Stimulated activated CD4-positive, alpha-beta T cell treated with anti-CD3 and anti-CD28 coated beads, Interleukin-2, amount 100 ng/mL, for 48 hours (primary cell): Measurements from ENCODE around the gene ASIC2.

ENCODE experiments used
- DNase-seq, 2 donors: peaks; one replicate each; pipeline ENCODE4 v3.0.0-alpha.2; 2020

The ASIC2 gene

DNA sequence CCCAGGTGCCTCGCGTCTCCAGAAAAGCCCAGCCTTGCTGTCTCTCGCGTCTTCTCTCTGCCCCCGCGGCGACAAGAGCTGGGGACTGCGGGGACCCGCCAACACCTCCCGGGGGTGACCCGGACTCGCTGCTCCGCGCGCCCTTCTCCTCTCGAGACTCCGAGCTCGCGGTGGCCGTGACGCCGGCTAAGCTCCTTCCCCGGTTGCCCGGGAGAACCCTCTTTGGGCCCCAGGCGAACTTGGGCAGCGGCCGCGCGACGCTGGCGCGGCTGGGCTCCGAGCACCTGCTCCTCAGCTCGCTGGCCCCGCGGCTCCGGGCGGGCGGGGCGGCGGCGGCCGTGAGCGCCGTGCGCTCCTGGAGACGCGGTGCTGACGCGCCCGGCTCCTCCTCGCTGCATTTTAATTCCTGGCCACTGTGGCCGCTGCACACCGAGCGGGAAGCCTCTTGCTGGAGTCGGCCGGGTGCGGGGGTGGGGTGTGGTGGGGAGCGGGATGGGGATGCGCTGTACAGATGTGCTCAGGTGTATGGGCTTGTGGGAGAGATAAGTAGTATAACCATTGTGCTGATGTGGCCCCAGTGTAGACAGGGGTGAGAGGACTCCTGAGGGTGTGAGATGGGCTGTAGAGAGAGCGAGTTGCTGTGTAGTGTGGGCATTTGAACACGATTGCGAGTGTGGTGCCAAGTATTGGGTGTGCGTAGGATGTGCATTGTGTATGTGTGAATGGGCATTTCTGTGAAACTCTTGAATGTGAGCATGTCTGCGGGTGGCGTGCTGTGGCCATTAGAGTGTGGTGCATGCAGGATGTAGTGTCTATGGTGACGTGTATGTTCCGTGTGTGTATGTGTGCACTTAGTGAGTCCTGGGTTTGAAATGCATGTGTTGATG lies at the start of gene ASIC2:
Gene ASIC2, minus strand, starts transcription at position 315 of the 887 bp plus-strand sequence.
- DNase-seq: no peak

DNA sequence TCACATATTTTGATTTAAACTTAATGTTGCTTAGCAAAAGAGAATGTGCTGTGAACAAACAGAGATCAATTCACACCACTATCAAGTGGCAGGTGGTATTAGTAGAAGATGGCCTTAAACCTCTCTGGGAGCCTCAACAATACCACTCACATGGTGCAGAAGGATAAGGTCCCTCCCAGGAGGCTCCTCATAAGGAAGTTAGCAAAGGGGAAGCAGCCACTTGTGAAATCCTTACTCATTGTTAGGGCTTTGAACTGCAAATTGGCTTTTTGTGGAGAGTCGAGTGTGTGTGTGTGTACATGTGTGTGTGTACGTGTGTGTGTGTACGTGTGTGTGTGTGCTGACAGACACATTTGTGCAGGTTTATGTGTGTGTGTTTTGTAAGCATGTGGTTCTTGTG lies 48.9 kb upstream of the ASIC2 start:
- DNase-seq: no peak

DNA sequence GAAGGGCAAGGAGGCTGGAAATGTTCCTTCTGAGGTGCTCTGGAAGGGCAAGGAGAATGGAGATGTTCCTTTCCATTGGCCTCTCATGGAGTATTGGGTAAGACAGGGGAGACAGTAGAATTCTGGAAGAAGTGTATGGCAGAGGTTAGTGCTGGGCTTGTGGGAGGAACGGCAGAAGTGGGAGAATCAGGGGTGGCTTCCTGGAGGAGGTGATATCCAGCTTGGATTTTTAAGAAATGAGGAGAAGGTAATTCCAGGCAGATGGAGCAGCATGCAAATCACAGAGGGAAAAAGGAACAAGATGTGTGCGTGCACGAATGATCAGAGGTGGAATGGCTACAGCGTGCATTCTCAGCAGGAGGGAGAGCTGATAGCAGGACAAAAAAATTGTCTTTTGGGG lies 45.1 kb upstream of the ASIC2 start:
- DNase-seq: no peak

DNA sequence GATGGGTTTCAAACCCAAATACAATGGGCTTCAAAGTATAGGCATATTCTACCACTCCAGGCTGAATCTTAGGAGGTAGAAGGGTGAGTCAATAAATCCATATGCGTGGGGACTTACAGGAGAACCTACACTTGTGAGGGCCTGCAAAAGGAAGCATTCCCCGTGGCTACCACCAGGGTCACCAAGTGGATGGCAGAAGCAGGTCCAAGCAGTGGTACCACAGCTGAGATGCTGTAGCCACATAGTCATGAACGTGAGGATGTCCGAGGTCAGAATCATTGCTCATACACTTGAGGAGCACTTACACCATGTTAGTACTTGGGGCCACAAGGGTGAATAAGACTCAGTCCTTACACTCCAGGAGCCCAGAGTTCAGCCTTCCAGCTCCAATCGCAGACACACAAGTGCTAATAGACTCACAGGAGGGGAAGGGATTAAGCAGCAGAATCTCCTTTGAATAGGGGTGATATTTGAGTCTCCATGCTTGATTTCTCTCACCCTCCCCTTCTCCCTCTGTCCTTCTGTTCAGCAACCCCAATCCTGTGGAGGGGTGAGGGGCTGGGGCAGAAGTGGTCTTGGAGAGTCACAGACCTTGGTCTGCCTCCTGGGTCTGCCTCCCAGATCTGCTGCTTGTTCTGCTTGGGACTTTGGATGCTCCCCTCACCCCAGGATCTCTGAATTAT lies 42.5 kb upstream of the ASIC2 start:
- DNase-seq: no peak

DNA sequence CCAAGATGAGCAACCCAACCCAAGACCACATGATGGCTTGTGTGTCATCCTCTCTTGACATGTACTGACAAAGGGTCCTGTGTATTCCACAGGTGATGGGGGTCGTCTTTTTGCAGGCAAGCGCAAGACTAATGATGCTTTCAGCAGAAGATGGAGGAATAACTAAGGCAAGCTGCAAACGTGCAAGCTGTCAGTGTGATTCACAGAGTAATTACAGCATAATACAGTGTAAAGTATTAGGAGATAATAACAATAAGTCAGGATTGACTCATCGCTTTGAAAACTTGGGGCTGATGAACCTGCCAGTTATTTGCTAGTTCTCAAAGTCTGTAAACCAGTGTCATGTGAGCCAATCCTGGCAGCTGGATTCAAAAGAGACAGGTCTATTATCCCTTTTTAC lies 41.6 kb upstream of the ASIC2 start:
- no peak for DNase-seq

DNA sequence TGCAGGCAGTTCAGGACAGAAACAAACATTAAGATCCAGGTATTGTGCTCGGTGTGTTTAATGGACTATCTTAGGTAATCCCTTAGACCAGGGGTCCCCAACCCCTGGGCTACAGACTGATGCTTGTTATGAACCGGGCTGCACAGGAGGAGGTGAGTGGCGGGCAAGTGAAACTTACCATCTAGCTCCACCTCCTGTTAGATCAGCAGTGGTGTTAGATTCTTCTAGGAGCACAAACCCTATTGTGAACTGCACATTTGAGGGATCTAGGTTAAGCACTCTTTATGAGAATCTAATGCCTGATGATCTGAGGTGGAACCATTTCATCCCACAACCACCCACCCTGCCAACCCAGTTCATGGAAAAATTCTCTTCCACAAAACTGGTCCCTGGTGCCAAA lies 37.8 kb upstream of the ASIC2 start:
- no peak for DNase-seq

DNA sequence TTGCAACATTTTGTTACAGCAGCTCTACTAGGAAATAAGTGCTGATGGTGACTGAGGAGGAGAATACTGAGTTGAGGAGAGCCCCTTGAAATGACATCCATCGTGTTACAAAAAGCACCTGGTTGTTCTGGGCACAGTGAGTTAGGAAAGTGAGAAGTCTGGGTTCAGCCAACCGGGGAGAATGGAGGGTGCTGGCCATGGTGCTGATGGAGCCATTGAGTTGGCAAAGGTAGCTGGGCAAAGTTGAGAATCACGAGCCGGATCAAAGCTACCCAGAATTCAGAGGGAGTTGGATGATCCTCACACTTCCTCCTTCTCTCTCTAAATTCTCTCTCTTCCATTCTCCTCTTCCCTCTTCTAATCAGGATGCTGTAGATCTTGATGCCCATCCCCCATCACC lies 35.0 kb upstream of the ASIC2 start:
- DNase-seq: no peak

DNA sequence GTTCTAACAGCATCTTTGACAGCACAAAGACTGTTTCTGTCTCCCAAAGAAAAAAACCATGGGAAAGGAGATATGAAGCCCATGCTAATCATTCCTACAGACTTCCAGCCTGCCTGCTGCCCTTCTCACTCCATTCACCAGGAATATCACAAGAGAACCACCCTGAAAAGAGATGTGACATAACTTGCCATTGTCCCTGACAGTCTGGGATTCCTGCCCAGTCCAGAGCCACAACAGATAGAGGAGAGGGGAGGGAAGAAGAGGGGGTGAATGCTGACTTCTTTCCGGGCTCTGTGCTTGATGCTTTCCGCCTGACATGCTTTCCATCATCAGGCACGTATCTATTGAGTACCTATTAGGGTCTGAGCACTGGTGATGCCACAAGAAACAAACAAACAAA lies 31.6 kb upstream of the ASIC2 start:
- no peak for DNase-seq

DNA sequence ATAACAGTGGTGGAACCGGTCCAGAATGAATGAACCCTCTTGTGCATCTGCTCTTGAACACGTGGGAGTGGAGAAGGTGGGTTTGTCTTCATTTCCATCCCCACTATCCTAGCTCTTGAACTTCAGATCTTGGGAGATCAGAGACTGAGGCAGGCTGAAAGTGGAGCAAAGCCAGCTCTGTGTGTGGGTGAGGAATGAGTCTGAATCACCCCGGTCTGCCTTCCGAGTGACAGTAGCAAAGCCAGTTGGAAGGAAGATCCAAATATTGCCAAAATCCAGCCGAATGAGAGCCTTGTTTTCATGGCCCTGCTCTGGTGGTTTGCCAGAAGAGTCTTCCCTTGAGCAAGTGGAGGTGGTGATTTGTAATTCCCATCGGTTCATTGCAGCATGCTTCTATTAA lies 29.0 kb upstream of the ASIC2 start:
- DNase-seq: no peak

DNA sequence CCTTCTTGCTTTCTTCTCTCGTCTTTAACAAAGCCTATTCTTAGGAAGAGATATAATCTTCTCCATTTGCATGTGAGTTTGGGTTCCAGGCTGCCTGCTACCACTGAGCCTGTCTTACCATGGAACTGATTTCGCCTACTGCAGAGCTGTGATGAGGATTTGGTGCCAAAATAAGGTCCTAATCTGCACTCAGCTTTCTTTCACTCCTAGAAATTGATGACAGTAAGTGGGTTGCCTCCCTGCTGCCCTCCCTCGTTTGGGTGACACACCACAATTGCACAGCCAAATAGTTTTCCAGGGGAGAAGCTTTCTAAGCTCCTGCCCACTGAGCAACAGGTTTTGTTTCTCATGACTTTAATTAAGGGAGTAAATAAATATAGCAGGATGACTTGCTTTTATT lies 25.1 kb upstream of the ASIC2 start:
- DNase-seq: no peak

DNA sequence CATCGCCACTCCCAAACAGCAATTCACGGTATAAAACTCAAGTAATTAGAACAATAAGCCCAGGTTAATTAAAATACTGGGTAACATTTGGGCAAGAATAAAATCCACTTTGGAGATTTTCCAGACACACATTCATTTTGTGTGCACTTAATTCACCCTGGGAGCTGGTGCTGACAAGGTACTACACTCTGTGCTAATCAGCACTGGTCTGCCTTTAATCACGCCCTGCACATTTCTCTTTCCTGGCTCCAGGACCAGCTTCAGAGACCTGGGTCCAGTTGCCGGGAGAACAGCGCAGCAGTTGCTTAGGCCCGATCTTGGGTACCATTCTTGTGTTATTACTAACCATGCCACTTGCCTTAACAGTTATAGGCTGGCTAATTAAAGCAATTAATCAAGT lies 23.7 kb upstream of the ASIC2 start:
- DNase-seq: no peak

DNA sequence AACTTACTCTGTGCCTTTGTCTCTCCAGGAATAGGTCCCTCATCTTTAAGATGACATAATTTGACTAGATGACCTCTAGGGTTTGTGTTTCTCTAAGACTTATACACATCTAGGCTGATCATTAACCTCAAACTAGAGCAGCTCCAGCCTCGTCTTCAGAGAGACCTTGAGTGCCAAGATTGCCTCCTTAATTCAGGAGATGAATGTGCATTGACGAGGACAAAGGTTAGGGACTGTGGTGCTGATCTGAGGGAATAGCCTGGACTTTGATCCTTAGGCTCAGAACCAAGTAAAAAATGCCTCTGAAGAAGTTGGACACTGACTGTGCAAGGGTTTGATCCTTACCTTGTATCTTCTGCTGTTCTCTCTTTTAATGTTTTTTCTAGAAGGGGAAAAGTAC lies 17.2 kb upstream of the ASIC2 start:
- no peak for DNase-seq

DNA sequence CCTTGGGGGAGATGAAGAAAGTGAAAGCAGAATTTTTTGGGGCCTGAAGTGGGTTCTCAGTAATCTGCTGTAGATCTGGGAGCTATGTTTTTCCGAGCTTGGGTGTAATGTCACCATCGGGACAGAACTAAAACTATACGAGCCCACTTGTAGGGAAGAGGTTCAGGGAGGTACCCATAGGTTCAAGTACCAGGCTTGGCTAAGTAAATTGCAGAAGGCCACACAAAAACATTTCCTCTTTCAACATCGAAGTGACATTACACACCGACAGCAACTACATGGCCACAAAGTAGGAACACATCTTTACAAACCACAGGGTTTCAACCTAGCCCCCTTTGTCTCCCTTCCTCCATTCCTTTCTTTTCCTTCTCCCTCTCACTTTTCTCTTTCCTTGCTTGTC lies 10.2 kb upstream of the ASIC2 start:
- DNase-seq: no peak

DNA sequence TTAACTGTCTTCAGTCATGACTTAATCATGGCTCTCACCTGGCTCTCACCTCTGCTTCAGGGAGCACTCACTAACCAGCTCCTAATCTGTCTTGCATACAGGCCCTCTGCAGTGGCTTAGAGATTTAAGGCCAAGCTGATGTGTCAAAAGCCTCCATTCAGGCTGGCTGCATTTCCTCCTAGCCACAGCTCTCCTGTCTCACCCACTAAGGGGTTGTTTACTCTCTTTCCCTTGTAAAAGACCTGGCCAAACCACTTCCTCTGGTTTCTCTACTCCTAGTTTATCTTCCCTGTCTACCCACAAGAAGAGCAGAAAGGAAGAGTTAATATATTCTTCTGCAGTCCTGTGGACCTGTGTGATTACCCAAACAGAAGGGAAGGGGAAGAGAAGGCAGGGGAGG lies 9.3 kb upstream of the ASIC2 start:
- DNase-seq: no peak

DNA sequence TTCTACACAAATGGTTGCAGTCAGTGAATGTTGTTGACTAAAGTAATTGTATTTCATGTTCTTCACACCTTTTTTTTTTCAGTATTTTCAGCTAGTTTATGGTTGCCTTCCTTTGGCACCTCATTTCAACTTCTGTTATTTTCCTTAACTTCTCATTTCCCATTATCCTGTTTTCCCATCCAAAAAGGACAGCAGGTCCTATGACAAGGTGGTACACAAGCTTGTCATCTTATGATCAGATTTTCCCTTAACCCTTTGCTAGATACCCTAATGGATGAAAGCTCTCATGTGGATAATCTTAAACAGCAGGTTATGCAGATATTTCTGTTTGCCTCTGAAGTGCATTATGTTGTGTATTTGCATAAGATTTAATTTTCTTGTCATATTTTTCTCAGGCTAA lies 7.1 kb upstream of the ASIC2 start:
- DNase-seq: no peak

DNA sequence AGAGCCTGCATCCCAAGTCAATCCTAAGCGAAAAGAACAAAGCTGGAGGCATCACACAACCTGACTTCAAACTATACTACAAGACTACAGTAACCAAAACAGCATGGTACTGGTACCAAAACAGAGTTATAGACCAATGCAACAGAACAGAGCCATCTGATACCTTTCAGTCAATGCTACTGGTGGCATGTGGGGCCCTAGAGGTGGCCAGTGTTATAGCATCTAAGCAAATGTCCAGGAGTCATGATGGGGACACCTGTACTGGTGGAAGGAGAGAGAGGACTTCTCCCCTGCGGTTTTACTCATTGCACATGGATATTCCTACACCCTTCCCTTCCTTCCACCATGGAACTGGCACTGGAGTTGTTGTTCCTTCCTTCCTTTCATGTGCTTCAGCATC lies 6.0 kb upstream of the ASIC2 start:
- DNase-seq: no peak

DNA sequence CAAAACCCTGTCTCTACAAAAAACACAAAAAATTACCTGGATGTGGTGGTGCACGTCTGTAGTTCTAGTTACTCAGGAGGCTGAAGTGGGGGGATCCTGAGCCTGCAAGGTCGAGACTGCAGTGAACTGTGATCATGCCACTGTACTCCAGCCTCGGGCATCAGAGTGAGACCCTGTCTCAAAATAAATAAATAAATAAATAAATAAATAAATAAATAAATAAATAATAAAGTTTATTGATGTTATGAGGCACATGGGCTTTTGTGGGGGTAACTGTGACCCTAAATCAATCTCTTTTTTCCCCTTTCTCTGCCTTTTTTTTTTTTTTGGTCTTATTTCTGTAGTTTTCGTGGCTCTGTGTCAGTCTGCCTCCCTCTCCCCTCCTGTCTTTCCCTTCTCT lies 4.5 kb upstream of the ASIC2 start:
- DNase-seq: no peak

DNA sequence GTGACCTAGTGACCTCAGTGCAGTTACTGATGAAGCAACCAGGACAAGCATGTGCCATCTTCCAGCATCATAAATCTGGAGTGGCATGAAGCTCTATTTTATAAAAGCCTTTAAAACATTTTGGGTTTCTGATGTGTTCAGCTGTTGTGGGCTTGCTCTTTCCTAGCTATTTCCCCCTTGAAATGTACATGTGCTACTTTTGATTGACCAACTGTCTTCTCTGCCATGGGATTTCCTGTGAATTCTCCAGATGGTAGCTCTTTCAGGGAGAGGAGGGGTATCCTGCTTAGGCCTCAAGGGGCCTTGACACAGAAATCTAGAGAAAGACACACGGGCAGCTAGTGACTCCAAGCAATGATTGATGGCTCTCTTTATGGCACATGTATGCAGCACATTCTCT lies 1.9 kb upstream of the ASIC2 start:
- DNase-seq: no peak

DNA sequence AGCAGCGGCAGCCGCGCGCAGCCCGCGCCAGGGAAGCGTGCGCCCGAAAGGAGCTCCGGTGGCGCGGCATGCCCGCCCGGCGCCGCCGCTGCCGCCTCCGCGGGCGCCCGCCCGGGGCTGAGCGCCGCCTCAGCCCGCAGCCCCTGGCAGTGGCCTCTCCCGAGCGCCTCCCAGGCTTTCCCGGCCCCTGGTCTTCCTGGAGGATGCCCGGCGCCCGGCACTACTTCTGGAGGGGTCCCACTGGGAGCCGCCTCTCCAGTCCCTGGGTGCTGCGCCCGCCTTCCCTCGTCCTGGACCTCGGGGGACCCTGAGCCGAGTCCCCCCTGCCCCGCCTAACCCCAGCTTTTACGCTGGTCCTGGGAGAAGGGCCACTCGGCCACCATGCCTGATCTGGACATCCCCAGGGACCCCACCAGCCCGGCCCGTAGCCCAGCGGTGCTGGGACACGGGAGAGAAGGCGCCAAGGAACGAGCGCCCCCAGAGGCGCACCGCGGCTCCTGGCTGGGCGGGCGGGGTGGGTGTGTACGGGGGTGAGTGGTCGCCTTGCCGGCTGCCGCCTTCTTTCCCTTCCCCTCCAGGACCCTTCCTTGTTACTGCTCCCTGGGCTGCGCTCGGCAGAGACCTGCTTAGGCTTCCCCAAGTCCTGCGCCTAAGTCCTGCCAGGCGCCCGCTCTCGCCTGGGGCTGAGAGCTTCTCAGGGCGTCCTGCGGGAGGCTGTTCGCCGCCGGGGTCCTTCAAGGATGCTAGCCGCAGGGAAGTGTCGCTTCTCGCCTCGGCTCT lies 704 bp downstream of the ASIC2 start:
- DNase-seq: no peak

DNA sequence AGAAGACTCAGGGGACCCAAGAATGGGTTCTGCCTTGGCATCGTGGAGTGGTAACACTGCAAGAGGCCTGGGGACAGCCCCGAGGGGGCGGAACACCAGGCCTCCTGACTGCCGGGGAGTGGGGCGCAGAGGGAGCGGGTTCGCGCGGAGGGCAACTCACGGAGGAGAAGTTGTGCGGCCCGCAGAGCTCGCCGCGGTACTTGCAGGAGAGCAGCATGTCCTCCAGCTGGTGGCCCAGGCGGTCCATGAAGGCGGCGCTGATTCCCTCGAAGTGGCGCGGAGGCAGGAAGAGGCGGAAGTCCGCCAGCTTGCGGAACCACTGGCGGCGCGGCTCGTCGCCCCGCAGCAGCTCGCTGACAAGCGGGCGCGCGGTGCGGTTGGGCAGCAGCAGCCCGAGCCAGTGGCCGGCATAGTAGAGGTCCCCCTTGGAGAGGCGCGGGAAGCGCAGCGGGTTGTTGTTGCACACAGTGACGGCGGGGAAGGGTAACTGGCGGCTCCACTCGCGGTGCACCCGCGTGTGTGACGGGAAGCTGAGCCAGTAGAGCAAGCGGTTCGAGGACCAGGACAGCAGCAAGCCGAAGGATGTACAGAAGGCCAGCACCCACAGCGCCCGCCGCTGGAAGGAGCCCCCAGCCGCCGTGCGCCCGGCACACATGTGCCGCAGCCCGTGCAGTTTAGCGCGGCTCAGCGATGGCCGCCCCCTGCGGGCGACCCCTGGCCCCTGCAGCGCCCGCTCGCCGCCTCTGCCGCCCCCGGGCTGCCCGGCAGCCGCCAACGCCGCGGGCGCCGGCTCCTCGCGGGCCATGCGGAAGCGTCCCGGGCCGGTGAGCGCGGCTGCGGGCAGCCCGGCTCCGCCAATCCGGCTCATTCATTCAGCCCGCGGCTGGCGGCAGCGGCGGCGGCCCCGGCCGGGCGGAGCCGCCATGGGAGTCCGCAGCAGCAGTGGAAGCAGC lies 1.6 kb downstream of the ASIC2 start:
- no peak for DNase-seq

DNA sequence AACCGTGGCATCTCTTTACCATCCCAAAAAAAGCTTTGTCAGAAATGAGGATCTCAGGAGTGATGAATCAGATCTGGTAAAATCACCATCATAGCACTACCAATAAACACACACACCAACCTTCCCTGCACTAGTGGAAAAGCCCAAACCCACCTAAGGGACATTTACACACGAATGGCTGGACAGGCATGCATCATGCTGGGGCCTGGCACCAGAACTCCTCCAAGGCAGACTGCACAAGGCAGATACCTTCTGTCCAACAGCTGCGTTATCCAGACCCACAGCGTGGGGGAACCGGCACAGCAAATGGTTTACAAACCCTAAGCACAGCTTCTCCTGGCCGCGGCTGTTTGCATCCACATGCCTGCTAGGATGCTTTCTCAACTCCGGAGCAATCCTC lies 2.8 kb downstream of the ASIC2 start:
- DNase-seq: no peak

DNA sequence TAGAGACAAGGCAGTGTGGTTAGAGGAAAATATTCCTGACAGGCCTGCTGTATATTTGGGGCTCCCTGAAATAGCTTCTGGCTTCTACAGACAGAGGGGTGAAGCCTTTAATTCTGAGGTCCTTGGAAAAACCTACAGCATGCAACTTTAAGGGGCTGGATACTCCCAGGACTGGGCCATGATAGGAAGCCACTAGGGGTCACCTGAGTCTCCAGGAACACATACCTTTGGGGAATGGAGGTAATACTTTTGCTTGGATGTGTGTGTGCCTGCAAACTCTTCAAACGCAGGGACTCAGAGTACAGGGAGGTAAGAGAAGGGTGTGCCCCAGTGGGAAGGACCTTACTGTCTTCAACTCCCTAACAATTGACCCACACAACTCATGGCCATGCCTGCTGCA lies 4.1 kb downstream of the ASIC2 start:
- DNase-seq: no peak
